NCI-H446 treated with DMSO at 0.1 percent for 48 hours (cell line): Measurements from ENCODE around the gene HRH2.

Experiments
- DNase-seq: peaks from one replicate; lab custom pipeline; 2025; lab: John Stamatoyannopoulos, UW

Gene HRH2

DNA sequence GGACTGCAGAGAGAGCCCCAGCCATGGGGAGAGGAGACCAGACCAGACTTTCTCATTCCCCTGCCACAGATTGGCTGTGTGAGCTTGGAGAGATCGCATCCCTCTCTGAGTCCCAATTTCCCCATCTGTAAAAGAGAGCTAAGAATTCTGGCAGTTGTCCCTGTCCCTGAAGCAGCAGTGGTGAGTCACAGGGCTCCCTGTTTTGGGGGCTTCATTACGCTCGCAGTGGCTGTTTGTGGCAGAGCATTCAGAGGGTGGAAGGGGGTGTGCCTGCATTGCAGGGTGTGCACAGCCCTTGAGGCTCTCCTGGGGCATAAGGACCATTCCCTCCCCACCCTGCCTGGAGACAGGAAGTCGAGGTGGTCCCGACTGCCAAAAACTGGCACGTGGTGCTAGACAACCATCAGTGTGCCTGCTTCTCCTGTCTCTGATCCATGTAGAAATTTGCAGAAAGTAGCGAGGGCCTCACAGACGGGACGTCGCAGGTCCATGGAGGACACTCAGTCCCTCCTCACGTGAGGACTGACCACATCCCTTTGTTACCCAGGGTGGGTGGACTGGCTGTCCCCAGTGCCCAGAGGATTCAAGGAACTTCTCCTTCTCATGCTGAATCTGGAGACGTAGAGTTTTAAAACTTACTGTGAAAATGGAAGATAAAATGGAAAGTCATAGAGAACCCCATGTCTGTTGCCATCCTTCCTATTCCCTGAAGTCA, 35.3 kb downstream of the HRH2 start:
- no peak for DNase-seq

DNA sequence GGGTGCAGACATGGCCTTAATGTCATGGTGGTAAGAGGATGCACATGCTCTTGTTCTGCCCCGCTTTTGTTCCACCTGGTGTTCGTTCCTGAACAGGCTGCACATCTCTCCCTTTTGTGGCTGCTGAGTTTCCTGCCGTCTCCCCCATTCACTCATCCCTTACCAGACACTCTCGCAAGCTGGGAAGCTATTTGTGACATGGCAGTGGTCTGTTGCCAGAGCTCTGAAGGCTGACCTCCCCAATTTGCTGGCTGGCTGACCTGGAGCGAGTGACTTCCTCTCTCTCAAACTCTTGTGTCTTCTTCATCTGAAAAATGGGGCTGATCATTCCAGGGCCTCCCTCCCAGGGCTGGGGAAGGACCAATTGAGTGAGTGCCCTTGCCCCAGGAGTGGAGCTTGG, 35.9 kb downstream of the HRH2 start:
- DNase-seq = no peak

DNA sequence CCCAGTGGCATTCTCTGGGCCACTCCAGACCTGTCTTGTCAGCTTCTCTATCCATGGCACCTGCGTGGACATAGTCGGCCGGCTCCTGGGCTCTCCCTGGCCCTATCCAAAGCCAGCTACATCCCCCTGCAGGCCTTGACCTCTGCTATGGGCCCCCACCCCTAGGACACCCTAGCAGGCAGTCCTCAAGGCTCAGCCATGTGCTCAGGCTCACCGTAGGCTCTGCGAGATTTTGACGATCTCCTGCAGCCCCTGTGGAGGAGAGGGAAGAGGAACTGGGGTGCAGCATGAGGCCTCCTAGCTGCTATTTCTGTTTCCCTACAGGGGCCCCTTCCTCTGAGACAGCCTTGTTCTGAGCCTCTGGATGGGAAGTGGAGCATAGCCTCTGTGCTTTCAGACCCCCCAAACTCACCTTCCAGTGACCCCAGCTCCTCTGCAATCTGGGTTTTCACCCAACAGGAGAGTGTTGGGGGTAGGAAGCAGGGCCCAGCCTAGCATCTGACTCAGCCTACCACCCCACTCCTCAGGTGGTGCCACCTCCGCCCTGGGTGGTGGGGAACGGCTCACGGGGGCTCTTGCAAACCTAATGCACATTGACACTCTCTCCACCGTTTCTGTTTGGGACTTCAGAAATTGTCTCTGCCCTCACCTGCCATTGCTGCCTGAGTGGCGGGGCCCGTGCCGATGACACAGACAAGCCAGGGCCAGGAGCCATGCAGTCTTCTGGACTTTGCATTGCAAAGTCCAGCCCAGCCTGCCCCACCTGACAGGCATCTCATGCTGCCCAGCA, 36.7 kb downstream of the HRH2 start:
- DNase-seq = no peak

DNA sequence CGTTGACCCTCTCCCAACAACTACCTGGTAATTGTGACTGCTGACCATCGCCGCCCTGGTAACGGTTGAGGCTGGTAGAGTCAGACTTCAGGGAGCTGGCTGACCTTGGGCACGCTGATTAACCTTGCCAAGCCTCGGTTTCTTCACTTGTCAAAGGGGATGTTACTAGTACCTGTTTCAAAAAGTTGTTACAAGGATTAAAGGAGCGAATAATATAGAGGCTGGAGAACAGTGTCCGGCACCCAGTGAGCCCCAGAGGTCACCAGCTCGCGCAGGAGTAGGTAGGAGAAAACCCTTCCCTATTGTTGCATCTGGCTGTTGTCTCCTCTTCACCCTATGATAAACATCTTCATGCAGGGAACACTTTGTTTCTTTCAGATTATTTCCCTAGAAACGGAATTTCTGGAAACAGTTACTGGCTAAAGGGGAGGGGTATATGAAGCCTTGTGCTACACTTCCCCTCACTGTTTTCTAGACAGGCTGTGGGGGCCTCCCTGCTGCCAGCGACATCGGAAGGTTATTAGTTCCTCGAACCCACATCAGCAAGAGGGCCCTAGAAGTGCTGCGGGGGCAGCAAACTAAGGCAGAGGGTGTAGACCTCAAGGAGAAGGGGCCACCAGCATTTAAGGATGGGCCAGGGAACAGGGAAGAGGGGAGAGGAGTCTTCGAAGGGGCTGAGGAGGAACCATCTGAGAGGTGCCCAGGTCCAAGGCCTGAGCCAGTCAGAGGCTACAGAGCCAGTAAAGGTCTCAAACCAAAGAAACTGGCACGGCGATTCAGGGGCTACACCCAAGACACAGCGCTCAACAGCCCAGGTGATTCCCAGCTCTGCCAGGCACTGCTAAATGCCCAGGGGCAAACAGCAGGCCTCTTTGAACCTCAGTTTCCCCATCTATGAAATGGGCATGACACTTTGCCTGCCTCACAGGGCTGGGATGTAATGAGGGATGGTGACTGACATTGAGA, 37.6 kb downstream of the HRH2 start:
- no peak for DNase-seq

DNA sequence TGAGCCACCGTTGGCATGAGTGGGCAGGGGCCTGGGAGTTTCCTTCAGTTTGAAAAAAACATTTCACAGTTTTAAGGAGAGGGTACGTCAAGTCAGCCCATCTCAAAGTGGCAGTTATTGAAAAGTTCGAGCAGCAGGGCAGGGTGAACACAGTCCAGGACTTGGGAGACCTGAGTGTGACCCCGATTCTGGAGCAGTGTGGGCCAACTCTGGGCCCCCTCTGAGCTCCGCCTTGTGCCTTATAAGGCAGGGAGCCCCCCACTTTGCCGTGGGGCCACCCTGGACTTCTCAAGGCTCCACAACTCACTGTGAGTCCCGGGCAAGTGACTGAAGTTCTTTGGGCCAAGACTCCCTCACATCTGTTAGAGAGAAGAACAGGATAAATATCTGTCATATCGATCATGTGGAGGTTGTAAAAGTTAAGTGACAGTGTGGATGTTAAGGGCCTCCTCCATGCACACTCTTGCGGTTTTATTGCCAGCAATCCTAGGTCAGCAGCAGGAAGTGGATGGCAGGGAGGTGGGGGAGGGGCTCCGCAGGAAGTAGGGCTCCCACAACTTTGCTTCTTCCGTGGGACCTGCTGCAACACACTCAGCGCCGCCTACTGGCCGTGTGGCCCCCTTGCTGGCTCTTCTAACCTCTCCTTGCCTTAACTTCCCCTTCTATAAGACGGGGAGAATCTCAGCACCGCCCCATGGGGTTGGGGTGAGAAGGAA, 38.4 kb downstream of the HRH2 start:
- no peak for DNase-seq

DNA sequence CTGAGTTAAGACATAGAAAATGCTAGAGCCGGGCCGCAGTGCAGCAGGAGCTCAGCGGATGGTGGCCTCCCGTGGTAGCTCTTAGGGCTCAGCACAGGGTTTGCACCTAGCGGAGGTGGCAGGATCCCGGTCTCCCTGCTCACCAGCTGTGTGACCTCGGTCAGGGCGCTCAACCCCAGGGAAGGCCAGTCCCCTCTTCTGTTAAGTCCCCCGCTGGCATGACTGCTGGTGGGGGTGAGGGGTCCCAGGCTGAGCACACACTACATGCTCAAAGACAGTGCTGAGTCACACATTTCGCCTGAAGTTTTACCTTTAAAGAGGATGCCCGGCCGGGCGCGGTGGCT, 39.0 kb downstream of the HRH2 start:
- no peak for DNase-seq

DNA sequence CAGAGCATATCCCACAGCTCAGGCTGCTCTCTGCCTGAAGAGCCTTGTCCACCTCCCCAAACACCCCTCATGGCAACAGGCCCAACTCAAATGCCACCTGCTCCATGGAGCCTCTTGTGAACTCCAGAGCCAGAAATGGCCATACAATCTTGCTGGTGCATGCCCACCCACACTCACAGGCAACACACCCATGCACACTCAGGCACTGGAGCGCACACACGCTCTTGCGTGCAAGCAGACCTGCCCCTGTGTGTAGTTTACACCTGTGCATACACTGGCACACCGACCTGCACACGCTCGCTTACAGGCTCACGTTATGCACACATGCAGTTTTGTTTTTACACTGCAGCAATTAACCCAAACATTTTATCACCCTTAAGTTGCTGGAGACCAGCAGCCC, 40.0 kb downstream of the HRH2 start:
- no peak for DNase-seq

DNA sequence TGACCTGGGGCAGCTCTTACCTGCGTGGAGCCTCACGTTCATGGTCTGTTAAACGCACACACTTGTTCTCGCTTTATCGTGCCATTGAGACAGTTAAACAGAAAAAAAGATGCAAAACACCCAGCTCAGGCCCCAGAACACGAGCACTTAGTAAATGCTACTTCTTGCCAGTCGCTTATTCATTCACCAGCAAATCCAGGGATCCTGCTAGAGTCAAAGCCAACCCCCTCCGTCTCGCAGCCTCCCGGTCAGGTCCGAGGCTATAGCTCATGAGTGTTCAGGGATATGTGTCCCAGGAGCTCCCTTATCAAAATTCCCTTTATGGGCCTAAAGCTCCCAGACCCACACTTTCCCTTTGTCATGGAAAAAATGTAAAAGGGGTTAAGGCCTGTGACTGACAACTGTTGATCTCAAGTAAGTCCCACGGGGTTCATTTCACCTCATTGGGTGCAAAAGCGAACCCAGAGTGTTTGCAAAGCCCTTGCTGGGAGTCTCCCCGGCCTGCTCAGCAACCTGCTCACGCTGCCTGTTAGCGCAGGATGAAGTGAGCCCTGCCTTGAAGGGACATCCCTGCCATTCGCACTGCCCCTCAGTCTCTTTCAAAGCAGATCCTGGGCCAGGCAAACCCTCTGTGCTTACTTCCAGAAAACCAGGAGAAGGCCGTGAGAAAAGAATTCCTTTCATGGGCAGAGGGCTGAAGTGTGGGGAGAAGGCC, 40.7 kb downstream of the HRH2 start:
- DNase-seq = no peak

DNA sequence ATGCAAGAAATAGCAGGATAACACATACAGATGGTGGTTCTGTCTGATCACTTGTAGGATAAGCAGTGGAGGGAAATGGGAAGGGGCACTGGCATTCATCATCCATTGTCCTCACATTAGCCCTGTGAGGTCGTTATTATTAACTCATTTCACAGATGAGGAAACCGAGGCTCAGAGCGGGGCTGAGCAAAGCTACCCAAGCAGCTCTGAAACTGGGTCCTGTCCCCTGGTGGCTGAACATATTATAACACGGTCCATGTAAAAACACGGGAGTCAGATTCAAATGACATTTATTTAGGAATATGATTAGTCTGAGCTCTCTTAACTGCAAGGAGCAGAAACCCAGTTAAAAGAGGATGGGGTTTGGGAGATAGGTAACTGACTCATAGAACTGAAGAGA, 43.1 kb downstream of the HRH2 start:
- DNase-seq = no peak

DNA sequence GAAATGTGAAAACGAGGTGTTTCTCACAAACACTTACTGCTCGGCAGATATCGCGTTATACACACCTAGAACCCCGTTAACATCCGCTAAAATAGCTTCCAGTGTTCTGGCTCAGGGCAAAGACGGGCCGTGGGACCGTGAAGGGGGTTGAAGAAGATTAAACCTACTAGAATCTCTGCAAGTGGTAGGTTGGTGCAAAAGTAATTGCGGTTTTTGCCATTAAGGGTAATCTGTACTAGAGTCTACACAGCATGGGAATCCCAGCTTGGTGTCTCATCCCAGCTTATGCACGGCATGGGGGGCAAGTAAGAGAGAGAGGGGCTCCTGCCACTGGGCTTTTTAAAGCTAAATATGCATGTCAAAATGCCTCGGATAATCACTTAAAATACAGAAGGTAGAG, 43.9 kb downstream of the HRH2 start:
- no peak for DNase-seq

DNA sequence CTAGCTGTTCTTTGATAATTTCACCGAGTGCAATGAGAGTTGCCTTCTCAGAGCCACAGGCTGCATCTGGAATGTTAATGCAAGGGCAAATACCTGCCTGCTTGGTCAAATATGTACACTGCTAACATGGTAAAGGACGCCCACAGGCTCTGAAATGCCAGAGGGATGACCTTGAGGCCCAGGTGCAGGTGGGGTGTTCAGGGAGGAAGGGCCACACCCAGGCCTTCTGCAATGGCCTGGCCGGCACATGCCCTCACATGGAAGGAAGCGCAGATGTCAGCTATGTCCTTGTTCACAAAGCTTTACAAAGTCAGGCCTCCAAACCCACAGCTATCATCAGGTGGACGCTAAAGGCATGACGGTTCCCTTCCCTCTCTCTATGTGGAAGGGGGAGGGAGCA, 48.6 kb downstream of the HRH2 start:
- DNase-seq = no peak

DNA sequence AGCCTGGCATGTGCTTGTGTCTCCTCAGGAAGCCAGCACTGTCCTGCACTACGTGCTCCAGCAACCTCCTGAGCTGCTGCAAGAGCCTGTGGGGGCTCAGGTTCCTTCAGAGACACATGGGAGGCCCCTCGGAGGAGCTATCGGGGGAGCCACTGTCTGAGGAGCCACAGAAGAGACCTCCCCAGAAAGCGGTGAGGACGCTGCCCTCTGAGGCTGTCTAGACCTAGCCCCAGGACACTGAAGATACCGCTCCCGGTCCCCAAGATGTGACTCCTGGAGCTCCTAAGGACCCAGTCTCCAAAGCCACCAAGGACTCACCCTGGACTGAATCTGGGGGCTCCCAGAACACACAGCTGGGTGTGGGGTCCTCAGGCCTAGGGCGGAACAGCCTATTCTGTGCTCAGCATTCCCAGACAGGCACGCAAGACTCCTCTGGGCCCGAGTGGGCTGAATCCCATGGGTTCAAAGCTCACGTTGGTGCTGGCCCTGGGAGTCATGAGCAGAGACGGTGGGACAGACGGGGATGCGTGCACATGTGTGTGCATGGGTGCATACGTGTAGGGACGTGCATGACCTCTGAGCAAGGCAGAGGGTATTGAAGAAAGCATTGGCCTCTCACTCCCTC, 50.0 kb downstream of the HRH2 start:
- DNase-seq = no peak

DNA sequence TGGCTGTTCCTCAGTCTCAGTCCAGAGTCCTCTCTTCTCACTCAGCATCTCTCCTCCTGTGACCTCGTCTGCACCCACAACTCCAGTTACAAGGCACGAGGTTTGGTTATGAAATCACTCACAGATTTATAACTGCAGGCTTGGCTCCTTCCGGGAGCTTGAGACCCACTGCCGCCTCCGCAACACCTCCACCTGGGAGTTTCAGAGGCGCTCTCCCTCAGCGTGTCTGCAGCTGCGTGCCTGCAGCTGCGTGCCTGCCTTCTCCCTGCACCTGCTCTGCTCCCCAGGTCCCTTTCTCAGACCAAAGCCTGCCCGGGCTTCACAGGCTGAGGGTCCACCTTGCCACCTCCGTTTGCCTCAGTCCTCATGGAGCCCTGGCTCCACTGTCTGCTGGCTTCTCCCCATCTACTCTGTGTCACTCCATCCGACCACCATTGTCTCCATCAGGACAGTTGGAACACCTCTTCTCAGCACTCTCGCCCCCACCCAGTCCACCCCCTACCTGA, 51.5 kb downstream of the HRH2 start:
- DNase-seq = no peak

DNA sequence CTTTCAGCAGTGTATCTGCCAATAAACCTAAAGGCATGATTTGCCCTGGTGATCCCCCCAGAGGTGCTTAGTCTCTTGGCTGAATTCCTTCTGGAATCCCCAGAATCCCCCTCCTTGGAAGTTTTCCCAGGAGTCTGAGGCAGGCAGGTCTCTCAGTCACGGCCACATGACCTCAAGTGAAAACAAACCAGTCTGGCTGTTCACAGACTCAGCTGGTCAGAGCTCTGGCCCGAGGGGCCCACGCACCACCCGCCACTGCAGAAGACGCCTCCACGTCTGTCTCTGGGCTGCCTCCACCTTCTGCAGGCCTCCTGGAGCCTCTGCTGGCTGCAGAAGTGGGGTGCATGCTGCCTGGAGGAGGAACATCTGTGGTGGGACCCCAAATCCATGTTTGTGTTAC, 52.5 kb downstream of the HRH2 start:
- DNase-seq = no peak

DNA sequence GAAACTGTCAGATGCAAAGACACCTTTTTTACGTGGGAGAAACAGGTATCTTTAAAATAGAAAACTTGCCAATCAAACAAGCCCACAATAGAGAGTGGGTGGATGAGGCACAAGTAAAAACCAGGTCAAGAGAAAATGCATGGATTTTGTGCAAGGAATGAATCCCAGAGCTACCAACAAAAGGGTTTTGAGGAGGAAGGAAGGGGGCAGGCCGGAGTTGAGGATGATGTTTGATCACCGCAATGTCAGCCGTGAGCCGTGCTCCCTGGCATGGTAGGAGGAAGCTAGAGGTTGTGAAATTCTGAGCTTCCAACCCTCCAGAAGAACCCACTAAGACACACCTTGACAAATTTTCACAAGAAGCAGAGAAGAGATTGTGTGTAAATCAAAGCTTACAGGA, 53.2 kb downstream of the HRH2 start:
- DNase-seq = no peak

DNA sequence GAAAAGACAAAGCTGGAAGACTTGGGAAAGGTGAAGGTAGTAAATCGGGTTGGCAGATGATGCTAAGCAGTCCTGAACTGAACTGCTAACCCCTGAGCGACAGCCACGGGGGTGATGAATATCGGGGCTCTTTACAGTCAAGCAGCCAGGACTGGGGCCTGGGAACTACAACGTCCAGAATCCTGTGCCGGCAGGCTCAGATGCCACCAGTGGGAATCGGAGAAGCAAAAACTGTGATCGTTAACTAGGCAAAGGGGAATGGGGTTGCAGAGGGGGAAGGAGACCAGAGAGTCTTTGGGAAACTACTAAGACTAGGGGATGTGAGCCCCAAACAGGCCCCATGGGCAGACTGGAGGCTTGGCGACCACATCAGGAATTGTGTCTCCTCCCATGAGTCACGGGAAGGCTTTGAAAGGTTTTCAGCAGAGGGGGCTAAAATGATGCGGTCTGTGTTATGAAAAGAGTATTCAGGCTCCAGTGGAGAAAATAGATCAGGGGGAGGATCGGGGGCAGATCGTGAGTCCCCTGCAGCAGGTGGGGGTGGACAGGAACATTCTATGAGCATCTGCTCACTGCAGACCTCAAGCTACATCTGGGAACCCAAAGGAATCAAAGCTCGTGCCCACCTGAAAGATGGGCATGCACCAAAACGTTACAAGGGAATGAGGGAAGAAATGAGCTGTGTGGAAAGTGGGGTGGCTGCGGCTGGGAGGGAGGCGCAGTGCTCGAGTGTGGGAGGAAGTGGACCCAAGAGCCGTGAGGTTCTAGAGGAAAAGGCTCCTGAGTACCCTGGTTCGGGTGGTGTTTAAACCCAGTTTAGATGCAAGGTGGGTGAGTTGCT, 53.8 kb downstream of the HRH2 start:
- no peak for DNase-seq

DNA sequence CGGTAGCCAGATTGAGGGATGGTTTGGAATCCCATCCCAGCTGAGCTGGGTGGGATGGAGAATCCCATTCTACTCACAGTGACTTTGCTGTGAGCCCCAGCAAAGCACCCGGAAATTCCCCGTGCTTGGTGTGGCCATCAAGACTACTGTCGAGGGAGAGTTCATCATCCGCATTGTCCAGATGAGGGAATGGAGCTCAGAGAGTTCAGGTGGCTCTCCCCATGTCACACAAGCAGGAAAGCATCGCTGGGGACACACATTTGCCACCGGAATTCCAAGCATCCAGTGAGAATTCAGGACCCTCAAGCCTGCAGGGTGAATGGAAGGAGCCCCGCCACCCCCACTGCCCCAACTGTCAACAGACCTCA, 54.4 kb downstream of the HRH2 start:
- no peak for DNase-seq

DNA sequence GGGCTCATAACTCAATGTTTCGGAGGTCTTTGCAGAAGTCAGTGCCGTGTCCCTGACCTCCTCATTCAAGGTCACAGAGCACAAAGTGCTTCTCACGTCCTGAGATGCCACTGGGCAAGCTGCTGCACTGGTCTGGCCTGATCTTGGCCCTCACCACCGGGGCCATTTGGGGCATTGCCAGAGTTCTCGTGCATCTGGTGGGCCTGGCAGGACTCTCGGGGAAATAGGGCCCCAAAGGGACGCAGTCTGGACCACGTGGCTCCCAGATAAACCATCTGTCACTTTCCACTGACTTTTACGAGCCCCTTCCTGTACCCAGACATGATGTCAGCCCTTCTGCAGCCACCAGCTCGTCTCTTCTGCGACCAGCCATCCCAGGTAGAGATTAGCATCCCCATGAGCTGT, 54.8 kb downstream of the HRH2 start:
- no peak for DNase-seq

DNA sequence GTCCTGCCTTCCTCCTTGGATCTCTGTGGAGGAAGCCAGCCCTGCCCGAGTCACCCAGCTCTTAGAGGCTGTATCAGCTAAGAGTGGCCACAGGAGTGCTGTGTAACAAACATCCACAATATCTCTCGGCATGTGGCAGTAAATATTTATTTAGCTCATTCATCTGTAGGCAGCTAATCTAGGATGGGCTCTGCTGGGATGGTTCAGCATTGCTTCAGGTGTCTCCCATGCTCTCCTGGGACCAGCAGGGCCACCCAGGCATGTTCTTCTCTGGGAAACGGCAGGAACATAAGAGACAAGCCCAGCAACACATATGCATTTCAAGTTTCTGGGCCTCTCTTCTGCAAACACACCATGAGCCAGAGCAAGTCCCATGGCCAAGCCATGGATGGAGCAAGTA, 56.1 kb downstream of the HRH2 start:
- no peak for DNase-seq
